ENCODE measurements around the gene GNG7.

DNA sequence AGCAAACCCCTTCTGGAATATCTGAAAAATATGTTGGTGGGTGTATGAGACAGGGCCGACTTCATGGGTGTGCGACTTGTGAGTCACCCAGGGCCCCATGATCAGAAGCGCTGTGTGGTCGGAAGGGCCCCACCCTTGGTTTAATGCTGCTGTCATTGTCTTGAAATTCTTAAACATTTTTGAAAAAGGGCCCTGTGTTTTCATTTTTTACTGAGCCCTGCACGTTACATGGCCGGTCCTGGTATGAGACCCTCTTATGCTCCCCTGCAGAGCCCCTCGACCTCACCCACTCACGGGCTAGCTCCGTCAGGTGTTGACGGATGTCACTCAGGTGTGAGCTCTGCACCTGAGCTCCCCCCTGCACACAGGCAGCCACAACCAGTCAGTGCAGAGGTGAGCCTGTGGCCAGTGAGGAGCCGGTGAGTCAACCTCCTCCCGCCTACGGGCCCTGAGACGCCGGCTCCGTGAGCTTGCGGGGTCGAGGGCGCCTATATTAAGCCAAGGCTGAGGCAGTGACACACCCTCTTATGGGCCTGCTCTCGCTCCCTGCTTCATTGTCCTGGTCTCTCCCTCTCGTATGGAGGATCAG, 198.9 kb downstream of the GNG7 start:
- no peak for TF ChIP-seq CTCF (conservative IDR thresholded peaks at IDR 0.05; ENCODE audit: low read length)
- TF ChIP-seq EZH2phosphoT487 (IDR thresholded peaks at IDR 0.05; ENCODE audit: borderline replicate concordance), result no peak
